Vagina (tissue), 2 donors: ENCODE measurements around the gene HPGDS.

Experiments
- POLR2A ChIP-seq, 2 donors: fragments of 450-650 bp; IDR thresholded peaks; one replicate each; pipeline ENCODE4 v1.6.1; 2017; ENCODE audit warnings: antibody characterized with exemption in 2 of 2, mild to moderate bottlenecking in 2 of 2, moderate library complexity in 2 of 2
- POLR2AphosphoS5 ChIP-seq, 2 donors: sonication (generic); formaldehyde crosslinking; IDR thresholded peaks; one replicate each; pipeline ENCODE4 v1.9.0; 2017; ENCODE audit warnings: antibody characterized with exemption in 2 of 2, mild to moderate bottlenecking in 2 of 2, low read depth in 1 of 2; ENCODE audit not compliant: insufficient read depth in 1 of 2
- TF ChIP-seq, protein P1 (sequence below), 3 experiments: fragments of 450-650 bp in 2 of 3; fragments of 200-600 bp in 1 of 3; sonication (generic) in 1 of 3; IDR thresholded peaks; one replicate each; pipeline ENCODE4 v1.5.1; 2017 to 2019; ENCODE audit warnings: antibody characterized with exemption in 3 of 3, mild to moderate bottlenecking in 2 of 3, moderate library complexity in 2 of 3

DNA sequence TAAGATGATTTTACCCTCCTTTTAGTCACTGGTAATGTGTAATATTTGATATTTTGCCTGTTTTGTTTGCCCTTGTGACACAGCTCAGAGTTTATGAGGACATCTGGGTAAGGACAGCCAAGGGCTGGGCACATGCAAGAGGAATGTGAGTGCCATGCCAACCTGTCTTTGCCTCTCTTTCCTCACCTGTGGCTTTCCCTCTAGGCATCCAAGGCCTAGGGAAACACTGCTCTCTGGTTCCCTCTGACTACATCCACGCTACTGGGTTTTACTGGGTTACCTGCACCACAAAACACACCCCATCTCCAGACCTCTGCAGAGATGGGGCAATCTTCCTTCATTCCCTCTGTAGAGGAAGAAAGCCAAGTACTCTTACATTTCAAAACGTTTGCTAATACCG is 7.7 kb downstream of the HPGDS start:
- TF ChIP-seq, protein P1, sequence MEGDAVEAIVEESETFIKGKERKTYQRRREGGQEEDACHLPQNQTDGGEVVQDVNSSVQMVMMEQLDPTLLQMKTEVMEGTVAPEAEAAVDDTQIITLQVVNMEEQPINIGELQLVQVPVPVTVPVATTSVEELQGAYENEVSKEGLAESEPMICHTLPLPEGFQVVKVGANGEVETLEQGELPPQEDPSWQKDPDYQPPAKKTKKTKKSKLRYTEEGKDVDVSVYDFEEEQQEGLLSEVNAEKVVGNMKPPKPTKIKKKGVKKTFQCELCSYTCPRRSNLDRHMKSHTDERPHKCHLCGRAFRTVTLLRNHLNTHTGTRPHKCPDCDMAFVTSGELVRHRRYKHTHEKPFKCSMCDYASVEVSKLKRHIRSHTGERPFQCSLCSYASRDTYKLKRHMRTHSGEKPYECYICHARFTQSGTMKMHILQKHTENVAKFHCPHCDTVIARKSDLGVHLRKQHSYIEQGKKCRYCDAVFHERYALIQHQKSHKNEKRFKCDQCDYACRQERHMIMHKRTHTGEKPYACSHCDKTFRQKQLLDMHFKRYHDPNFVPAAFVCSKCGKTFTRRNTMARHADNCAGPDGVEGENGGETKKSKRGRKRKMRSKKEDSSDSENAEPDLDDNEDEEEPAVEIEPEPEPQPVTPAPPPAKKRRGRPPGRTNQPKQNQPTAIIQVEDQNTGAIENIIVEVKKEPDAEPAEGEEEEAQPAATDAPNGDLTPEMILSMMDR (IDR thresholded peaks at IDR 0.05) = no peak
- TF ChIP-seq POLR2AphosphoS5 (IDR thresholded peaks at IDR 0.05; ENCODE audit: insufficient read depth in 1 of 2, low read depth in 1 of 2) (no peak), POLR2A (IDR thresholded peaks at IDR 0.05) (no peak)
